ENCODE measurements around the gene MAD2L1BP.
A peak's percentile ranks its signal among the peaks of the same experiment; 100 is the strongest.

MAD2L1BP gene

DNA sequence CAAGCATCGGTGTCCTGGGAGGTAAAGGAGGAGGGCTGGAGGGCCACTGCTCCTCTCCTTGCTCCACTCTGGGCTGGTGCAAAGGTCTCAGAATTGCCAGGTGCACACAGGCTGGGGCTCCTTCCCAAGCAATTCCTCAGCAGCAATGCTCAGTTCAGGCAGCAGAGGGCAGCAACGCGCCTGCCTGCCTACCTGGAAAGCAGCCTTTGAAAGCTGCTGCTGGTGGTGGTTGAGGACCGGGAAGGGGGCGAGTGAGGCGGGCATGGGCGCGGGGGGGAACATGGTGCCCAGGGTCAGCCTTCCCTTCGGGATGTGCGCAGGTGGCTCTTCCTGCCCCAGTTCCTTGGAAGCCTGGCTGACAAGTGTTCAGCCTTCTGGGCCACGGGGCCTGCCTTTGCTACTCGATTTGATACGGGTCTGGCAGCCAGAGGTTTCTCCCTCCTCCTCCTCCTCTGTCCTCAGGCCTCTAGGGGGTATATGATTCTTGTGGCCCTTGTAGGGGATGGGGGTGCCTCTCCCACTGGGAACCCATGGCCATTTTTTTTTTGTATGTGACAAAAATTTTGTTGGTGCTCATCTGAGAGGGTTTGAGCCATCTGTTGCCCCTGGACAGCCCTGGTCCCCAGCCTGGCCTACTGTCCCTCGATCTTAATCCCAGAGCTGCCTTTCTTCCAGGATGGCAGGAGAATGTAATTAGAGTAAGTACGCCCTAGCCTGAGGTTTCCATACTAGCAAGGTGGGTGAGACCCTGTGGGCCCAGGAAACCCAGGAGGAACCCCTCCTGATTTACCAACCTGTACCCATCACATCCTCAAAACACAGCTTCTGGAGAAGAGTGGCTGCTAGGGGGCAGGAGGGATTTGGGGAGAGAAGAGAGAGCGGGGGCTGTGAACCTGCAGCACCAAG, 31.9 kb downstream of the MAD2L1BP start:
- peak; percentile 61 for DNase-seq

DNA sequence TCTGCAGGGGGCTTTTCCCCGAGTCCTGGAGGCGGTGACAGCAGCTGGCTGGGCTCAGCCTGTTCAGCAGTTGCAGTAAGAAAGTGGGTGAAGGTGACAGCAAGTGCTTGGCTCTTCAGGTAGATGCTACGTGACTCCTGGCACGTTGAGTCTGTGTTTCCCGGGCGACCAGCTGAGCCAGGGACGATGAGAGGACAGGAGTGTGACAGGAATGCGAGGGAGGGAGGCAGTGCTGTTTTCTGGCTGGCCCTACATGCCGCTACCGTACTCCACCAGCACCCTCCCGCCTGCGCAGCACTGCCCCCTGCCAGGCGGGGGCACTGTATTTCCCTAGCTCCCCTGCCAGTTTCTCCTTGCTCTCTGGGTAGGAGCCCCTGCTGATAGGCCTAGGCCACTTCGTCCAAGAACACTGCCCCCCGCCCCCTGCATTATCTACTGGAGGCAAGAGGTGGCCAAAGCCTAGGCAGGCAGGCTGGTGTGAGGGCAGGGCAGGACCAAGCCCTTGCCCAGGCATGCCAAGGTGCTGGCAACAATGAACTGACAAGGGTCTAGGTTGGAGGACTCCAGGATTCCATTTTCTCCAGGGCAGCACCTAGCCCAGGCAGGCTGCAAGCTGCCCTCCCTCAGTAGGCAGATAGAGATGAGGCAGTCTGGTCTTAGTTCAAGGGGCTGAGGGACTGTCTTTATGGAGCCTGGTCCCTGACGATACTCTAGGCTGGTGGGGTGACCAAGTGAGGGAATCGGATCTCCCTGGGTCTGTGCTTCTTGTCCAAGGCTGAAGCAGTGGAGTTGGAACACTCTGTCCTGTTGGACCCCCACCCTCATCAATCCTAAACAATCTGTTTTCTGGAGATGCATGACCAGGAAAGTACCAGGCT, 32.8 kb downstream of the MAD2L1BP start:
- no peak for DNase-seq

DNA sequence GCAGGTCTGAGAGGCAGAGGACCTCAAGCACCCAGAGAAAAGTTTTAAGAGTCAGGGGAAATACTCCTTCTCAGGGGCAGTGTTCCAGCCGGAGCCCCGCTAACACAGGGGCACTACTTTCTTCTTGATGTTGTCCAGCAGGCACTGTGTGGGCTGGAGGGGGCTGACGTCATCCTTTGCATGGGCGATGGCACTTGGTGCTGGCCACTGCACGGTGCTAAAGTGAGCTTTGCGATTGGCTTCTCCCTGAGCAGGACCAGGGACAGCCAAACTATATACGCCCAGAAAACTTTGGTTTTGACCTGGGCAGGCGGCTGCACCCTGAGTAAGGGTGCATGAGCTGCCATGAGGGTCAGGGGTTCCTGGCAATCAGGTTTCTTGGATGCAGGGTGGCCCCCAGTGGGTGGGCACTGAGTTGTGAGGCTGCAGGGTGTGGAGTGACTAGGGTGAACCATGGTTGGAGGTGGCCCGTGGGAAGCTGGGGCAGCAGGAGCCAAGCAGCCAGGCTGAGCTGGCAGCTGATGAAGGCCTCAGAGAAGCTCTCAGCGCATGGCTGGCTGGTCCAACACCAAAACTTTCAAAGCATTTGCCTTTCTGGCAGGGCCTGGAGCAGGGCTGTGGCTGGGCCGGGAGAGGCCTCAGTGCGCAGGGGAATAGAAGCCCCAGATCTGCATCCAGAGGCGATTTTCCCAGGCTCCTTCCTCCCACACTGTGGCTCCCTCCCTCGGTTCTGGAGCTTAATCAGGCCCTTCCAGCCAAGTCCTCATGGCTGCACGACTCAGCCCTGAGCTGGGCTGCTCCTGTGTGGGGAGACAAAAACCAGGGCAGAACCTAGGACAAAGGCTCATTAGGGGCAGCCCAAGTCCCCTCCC, 33.6 kb downstream of the MAD2L1BP start:
- DNase-seq, result no peak

DNA sequence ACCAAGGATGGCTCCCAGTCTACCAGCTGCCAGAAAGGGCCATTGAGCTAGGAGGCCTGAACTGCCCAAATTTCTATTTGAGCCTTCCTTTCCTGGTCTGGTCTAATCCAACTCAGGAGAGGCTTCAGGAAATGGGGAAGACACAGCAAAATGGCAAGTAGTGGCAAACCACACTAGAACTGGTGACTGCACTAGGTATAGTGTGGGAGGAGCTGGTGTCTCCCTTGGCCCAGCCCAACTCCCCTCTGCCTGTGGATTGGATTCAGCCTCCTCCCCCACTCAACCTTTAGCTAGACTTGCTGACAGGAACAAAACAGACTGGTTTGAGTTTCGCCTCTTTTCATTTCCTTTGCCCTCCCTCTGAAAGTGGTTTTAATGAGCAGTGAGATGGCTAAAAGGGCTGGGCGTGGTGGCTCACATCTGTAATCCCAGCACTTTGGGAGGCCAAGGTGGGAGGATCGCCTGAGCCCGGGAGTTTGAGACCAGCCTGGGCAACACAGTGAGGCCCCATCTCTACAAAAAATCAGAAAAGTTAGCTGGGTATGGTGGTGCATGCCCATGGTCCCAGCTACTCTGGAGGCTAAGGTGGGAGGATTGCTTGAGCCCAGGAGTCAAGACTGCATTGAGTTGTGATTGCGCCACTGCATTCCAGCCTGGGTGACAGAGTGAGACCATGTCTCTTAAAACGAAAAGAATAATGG, 34.4 kb downstream of the MAD2L1BP start:
- DNase-seq, result no peak

DNA sequence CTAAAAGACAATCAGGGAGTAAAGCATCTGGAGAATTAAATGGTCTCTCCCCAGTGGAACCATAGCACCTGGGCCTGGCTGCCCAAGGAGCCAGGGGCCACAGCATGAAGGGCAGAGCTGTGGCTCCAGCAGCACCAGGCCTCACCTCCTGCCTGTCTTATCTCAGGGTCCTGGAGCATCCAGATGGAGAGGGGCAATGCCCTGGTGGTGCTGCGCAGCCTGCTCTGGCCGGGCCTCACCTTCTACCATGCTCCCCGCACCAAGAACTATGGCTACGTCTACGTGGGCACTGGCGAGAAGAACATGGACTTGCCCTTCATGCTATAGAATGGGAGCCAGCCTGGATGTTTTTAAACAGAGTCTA, 35.0 kb downstream of the MAD2L1BP start:
- DNase-seq, result no peak

DNA sequence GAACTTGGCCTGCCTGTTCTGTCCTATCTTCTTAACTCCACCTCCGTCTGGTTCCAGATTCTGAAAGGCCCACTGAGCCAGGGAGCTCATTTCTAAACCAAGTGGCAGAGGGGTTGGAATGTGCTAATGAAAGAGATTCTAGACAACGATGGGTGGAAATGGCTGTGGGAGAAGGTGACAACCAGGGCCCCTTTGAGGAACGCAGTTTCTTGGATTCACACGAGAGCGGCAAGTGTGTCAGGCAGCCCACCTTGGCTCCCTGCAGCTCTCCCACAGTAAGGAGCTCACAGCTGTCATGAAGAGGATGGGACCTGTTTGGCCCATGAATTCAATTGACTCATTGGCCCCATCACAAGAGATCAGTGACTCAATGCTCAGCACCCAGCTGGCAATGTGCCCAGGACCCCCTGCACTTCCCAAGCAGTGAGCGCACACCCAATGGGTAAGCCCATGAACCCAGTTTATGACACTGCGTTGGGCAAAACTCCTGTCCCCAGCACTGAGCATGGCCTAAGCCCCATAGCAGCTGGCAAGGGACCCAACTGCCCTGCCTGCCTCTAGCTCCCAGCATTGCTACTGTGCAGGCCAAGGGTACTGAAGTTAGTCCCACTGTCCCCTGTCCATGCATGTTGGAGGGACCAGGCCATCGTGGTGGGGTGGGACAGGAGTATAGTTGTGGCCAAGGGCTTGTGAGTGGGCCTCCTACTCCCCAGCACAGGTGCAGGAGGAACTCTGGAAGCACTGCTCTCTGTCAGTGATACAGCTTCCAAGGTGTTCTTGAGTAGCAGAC, 35.6 kb downstream of the MAD2L1BP start:
- no peak for DNase-seq

DNA sequence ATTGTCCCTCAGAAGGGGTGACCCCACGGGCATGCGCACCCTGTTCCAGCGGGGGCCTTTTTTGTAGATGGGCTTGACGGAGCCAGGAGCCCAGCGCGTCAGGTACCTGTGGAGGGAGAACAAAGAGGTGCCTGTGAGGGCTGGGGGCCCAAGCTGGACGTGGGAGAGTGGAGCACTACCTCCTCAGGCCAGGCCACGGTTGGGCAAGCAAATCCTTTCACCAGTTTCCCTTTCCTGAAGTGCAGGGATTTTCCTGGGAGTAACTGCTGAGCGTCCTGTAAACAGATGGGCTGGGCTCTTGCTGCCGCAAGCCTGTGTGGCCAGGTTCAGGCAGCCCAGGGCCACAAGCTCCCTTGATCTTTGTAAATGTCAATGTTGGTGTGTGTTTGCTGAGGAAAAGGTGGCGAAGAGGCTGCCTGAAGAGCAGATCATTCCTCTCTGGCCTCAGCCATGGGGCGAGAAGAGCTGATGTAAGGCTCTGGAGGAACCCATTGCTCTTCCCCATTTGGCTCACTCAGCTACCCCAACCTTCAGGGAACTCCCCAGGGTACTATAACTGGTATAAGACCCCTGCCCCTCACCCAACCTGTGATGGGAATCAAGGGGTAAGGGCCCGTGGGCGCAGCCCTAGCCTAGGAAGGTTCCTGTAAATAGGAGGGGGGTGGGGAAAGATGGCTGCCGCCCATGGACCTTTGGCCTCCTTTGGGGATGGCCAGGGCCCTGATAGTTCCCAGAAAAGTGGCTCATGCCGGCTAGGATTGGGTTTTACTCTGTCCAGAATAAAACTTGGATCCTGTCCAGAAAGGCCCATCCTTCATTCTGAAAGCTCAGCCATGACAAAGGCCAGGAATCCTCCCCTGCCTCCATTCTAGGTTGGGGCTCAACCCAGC, 36.4 kb downstream of the MAD2L1BP start:
- DNase-seq, result no peak

DNA sequence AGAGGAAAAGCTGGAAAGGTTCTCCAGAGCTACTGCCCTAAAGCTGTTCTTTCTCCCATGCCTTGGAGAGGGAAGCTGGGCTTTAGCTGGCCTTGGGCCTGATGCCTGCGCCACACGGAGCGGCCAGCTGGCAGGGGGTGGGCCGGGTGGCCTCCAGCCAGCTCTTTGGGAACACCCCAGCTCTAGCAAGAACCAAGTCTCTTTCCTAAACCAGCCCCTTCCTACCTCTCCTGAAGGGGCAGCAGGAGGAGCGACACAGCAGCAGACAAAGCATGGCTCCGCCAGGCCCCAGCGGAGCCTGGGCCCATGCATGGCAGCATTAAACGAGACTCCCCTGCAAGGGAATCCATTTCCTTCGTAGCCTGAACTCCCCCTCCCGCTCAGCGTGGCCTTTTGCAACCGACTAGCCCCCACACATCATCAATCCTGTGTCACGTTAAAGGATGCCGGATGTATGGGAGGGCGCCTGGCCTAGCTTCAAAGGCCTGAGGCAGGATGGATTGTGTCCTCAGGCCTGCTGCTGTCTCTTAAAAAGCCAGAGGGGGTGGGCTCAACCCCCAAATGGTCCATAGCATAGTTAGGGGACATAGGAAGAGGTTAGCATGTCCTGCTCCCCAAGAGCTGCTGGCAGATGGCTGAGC, 37.9 kb downstream of the MAD2L1BP start:
- DNase-seq, result no peak

DNA sequence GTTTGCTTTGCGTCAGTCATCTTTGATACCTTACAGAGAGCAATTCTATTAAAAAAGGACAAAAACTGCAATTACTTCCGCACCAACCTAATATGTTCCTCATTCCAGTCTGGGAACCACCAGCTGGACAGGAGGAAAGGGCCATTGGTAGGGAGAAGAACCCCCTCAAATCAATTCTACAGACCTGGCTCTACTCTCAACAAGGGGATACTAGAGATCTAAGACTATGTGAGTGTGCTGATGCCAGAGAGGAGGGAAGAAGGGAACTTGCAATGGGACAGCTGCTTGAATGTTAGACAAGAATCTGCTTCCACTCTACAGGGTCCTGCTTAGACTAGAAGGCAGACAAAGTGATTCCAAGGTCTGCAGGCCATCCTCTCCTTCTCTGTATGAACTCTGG, 38.7 kb downstream of the MAD2L1BP start:
- DNase-seq, result no peak

DNA sequence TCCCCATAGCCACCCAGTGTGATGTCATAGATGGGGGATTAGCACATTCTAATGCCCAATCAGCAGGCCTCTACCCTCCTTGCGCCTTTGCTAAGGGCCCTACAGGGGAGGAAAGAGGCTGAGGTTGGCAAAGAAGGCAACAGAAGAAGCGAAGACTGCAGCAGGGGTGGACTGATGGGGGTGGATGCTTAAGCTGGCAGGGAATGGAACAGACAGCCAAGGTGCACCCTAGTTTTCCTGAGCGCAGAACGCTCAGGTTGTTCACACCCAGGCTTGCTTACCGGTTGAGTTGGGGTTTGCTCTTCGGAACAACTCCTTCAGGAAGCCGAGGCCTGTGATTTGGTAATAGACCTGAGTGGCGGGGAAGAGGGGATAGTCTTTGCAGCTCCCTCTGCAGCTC, 39.3 kb downstream of the MAD2L1BP start:
- DNase-seq, result no peak

DNA sequence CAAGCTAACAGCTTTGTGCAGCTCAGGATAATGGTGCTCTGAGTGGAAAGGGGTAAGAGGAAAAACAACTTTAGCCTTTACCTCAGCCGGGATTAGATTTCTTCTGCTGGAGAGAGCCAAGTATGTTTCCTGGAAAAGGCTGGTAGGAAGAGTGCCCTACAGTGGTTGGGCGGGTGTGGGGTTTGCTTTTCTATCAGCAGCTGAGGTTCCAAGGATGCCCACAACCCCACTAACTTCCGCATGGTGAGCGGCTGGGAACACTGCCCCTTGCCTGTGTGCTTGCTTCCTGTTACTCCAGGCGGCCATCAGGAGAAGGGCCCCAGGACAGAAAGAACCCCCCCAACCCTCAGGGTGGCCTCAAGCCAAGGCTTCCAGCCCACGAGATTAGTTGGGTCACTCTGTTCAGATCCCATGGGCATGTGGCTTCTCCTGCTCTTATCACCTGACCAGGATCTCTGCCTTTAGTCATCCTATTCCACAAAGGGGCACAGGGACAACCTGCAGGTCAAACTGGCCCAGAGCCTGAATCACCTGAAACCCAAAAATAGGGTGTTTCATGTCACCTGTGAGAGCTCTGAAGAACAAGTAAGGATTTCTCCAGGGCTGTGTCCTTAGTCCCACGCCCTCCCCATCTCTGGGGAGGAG, 41.4 kb downstream of the MAD2L1BP start:
- DNase-seq, result no peak

DNA sequence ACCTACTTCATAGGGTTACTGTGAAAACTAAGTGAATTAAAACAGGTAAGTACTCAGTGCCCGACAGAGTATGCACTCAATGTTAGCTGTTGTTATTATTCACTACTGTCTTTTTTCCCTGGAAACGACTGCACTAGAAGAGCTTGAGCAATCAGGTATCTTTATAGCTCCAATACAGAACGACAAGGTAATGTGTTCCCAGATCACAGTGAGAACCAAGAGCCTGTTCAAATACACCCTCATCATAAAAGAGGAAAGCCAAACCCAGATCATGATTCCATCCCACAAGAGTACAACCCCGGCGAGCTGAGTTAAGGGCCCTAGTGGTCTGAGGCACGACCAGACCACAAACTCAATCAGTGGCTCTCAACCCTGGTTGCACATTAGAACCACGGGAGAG, 42.1 kb downstream of the MAD2L1BP start:
- DNase-seq, result no peak

DNA sequence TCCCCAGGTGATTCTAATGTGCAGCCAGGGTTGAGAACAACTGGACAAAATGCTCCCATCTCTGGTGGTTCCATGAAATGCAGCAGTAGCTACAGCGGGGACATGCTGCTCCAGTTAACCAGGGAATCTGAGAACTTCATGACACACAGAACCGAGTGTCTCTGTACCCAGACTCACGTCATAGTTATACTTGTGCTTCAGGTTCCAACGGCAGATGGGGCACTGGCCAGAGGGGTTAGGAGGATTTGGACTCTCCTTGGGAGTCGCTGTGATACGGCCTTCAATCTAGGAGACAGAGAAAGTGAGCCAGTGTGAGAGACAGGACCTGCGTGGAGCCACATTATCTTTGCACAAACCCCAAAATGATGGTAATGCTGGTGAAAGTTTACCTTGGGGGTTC, 42.7 kb downstream of the MAD2L1BP start:
- DNase-seq, result no peak

DNA sequence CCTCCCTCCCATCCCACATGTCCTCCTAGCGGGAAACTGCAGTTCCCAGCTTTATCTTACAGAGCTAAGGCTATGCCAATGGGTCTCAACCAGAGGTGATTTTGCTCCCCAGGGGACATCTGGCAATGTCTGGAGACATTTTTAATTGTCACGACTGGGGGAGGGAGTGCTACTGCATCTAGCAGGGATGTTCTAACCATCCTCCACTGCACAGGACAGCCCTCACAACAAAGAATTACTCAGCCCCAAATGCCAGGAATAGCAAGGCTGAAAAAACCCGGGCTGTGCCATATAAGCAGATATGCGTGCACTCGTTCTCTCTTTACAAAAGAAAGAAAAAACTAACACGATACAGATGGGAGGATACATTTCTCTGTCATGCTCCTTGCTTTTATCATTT, 43.4 kb downstream of the MAD2L1BP start:
- DNase-seq, result no peak

DNA sequence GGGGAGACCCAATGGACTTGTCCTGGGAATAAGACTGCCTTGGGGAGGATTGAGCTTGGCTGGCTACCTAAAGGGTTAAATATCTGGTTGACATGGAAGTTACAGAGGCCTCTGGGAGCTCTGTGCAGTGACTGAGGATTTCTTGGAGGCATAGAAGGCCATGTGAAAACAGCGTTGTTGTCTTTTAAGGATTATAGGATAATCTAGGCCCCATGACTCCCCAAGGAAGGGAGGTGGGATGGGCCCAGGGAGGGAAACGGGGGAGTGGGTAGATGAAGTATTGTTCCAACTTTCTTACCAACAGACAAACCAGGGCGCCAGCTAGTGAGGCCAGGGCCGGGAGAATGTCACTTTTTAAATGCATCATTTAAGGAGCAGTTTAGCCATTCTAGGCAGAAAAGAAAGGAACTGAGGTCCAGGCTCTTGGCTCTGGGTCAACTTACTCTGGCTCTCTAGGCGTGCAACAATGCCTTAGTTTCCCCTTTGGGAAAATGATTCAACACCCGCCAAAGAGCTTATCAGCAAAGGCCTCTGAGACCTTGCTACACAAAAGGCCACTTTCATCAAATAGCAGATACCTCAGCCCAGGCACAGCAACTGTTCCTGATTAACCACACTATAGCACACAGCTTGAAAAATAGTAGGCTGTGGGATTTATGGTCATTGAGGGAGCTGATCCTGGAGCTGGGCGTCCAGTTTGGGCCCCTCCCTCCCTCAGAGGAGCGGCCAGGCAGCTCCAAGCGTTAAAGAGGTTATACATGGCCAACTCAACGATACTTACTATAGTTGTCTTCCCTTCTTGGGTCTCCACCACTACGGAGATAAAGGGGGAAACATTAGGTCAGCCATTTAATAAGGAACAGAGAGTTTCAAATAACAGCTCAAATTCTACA, 44.9 kb downstream of the MAD2L1BP start:
- no peak for DNase-seq

DNA sequence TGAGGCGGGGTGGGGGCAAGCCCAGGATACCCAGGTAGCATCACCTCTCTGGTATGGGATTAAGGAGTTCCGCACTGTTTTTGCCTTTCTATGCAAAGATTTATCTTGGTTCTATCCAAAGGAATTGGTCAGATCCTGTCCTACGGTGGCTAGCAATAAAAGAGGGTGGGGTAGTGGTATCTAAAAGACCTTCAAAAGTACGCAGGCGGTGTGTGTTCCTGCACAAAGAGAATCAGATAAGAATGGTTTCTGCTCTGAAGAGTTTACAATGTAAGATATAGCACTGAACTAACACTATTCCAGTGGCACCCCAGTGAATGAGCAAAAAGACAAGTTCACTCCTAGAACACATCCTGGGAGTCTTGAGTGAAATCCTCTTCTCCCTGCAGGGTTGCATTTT, 45.7 kb downstream of the MAD2L1BP start:
- no peak for DNase-seq

DNA sequence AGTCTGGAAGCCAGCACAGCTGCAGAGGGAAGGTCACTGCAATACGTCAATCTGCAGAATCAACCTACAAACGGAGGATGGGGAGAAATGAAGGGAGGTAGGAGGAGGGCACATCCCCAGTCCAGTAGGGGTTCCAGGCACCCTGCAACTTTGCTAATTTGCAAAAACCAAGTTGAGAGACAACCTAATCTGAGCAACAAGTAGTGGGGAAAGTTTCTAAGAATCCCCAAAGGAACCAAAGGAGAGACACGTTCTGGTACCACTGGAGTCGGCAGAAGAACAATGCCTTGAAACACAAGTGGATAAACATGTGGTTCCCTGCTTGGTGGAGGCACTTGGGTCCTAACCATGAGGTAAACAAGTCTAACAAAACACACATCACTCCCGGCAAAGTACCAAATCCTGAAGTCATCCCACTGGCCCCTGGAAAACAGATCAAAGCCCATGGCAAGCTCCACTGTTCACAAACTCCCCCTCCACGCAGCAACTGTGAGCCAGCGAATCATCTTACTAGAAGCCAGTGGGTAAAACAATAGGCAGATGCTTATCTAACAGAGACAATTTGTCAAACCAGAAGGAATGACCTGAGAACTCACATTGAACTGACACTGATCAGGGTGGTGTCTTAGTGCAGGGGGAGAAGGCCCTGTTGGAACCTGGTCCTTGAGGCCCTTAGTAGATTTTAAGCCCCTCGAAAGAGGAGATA, 47.2 kb downstream of the MAD2L1BP start:
- DNase-seq, result no peak

Measured in NK-92 treated with Interleukin-12 subunit alpha and Interleukin-12 subunit beta, amount 100 ng/mL, for 24 hours (cell line).